Breast epithelium (tissue), 4 donors: ENCODE results near the gene GLE1. TPM values are rescaled to one million over a fixed set of nuclear protein-coding genes. Genes with fewer than 3 reads are reported as not detected.

Experiments
- DNase-seq, 2 donors: peaks; one replicate each; pipeline ENCODE4 v3.0.0-alpha.2; 2019; ENCODE audit warnings: low spot score in 2 of 2
- H3K27ac ChIP-seq, 2 donors: fragments of 200-600 bp; sonication (generic) in 1 of 2; one replicate each; pipeline ENCODE4 v1.5.1; 2016 to 2019; ENCODE audit warnings: mild to moderate bottlenecking in 1 of 2
- H3K27me3 ChIP-seq, 2 donors: fragments of 200-600 bp; sonication (generic) in 1 of 2; one replicate each; pipeline versions ENCODE4 v1.5.1 to v1.6.0; 2017 to 2019; ENCODE audit warnings: control low read depth in 1 of 2, mild to moderate bottlenecking in 1 of 2
- H3K36me3 ChIP-seq: fragments of 200-600 bp; one replicate; pipeline ENCODE4 v1.5.1; 2019
- H3K4me1 ChIP-seq, 2 donors: fragments of 200-600 bp; sonication (generic); one replicate each; pipeline ENCODE4 v1.5.1; 2016 to 2019; ENCODE audit warnings: control low read depth in 1 of 2
- H3K4me3 ChIP-seq, 3 donors: fragments of 200-600 bp; sonication (generic); 1 replicate in 2 of 3; 2 replicates in 1 of 3; pipeline ENCODE4 v1.5.1; 2016 to 2019; ENCODE audit warnings: mild to moderate bottlenecking in 3 of 3, moderate library complexity in 2 of 3
- H3K9me3 ChIP-seq, 2 donors: fragments of 200-600 bp; sonication (generic) in 1 of 2; one replicate each; pipeline ENCODE4 v1.5.1; 2016 to 2019; ENCODE audit warnings: control low read depth in 1 of 2
- POLR2A ChIP-seq: fragments of 450-650 bp; IDR thresholded peaks from one replicate; pipeline ENCODE4 v1.6.1; 2016; ENCODE audit warnings: antibody characterized with exemption, mild to moderate bottlenecking, moderate library complexity
- POLR2AphosphoS5 ChIP-seq, 3 donors: sonication (generic); formaldehyde crosslinking; IDR thresholded peaks; one replicate each; pipeline ENCODE4 v1.6.1; 2017; ENCODE audit warnings: antibody characterized with exemption in 3 of 3
- intact Hi-C: fragments of 100-400 bp; cut with DNase I; formaldehyde crosslinking; loops from one replicate; pipeline ENCODE4 v1.15.1; 2023; ENCODE audit warnings: low total_unique reads
- total RNA-seq, 3 donors: library from RNA; depleted of rRNA; stranded (reverse); fragments of >200 nt; gene quantifications; one replicate each; pipeline ENCODE4 v1.1.0, GENCODE V29; 2016
- TF ChIP-seq, protein P1 (sequence below), 3 donors: fragments of 450-650 bp; IDR thresholded peaks; one replicate each; pipeline ENCODE4 v1.5.1; 2016 to 2017; ENCODE audit warnings: antibody characterized with exemption in 3 of 3, mild to moderate bottlenecking in 3 of 3, moderate library complexity in 3 of 3

The GLE1 gene
- total RNA-seq, 3 donors from 2014 or later: 22.9 to 31.9 (median 26.7) TPM

GRCh38 chr9:128540634-128541360 is 36.3 kb downstream of the GLE1 start:
- no peaks in the 10 kb centered on the region for H3K27me3 ChIP-seq
- H3K4me3 ChIP-seq: no peak overlapping the region
- H3K4me1 ChIP-seq: no peaks in the 10 kb centered on the region
- no peak for DNase-seq
- TF ChIP-seq, protein P1, sequence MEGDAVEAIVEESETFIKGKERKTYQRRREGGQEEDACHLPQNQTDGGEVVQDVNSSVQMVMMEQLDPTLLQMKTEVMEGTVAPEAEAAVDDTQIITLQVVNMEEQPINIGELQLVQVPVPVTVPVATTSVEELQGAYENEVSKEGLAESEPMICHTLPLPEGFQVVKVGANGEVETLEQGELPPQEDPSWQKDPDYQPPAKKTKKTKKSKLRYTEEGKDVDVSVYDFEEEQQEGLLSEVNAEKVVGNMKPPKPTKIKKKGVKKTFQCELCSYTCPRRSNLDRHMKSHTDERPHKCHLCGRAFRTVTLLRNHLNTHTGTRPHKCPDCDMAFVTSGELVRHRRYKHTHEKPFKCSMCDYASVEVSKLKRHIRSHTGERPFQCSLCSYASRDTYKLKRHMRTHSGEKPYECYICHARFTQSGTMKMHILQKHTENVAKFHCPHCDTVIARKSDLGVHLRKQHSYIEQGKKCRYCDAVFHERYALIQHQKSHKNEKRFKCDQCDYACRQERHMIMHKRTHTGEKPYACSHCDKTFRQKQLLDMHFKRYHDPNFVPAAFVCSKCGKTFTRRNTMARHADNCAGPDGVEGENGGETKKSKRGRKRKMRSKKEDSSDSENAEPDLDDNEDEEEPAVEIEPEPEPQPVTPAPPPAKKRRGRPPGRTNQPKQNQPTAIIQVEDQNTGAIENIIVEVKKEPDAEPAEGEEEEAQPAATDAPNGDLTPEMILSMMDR (IDR thresholded peaks at IDR 0.05): no peak
- TF ChIP-seq POLR2AphosphoS5 (IDR thresholded peaks at IDR 0.05) (no peak), POLR2A (no peak)
- H3K27ac ChIP-seq: no peak overlapping the region
- peaks cover 11% of the 10 kb centered on the region for H3K36me3 ChIP-seq
- H3K9me3 ChIP-seq: no peaks in the 10 kb centered on the region
- intact Hi-C loops: no loop called here

- TF ChIP-seq POLR2A (no peak), POLR2AphosphoS5 (IDR thresholded peaks at IDR 0.05) (no peak)
- TF ChIP-seq, protein P1 (IDR thresholded peaks at IDR 0.05): no peak
- H3K27me3 ChIP-seq: no peaks in the 10 kb centered on the region
- H3K4me1 ChIP-seq: no peaks in the 10 kb centered on the region
- DNase-seq: no peak
- H3K27ac ChIP-seq: no peak overlapping the region
- H3K4me3 ChIP-seq: no peak overlapping the region
- H3K9me3 ChIP-seq: no peaks in the 10 kb centered on the region
- intact Hi-C loops: no loop called here
- peaks cover 6% of the 10 kb centered on the region for H3K36me3 ChIP-seq
Observed at GRCh38 chr9:128546504-128546903, 42.0 kb downstream of the GLE1 start.

DNA sequence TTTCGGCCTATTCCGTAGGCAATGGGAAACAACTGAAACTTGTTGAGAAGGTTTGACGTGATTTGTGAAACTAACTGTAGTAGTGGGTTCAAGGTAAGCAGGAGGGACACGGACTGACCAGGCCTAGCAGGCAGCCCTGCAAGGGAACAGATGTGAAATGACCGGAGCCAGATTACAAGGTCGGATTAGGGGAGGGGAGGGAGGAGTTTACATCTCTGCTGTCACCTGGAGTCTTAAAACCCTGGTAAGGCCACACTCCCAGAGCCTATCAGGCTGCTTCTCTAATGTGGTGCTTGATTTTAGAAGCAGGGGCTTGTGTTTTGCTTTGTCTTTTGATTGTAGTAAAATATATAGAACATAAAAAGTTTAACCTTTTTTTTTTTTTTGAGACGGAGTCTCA is 44.4 kb downstream of the GLE1 start:
- TF ChIP-seq POLR2A (no peak), POLR2AphosphoS5 (IDR thresholded peaks at IDR 0.05) (no peak)
- TF ChIP-seq, protein P1 (IDR thresholded peaks at IDR 0.05): no peak
- H3K36me3 ChIP-seq: no peaks in the 10 kb centered on the region
- H3K4me1 ChIP-seq: peaks cover 3 to 4% of the 10 kb centered on the region in 2 donors
- H3K9me3 ChIP-seq: no peaks in the 10 kb centered on the region
- no peak overlapping the region for H3K4me3 ChIP-seq
- intact Hi-C loops: no loop called here
- H3K27ac ChIP-seq: no peak overlapping the region
- no peaks in the 10 kb centered on the region for H3K27me3 ChIP-seq
- no peak for DNase-seq

DNA sequence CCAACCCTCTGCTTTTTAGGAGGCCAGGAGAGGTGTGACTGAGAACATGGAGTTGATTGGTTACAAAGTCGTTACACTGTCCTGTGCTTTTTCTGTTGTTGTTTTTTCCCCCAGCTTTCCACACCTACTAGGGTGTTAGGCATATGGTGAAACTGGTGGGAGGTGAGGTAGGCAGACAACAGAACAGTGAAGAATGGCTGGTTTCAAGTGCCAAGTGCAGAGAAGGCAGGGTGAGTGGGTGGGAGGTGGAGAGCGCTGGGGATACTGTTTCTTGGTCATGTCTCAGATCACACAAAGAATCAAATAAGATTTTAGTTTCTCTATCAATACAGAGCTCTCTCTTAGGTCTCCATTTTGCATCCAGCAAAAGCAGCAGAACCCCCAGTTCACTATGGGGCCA is 45.7 kb downstream of the GLE1 start:
- no peak overlapping the region for H3K4me3 ChIP-seq
- no peaks in the 10 kb centered on the region for H3K27me3 ChIP-seq
- H3K27ac ChIP-seq: peak overlapping the region; percentile 90 to 98

More for the DNA sequence above, 45.7 kb downstream of the GLE1 start:
- Histone ChIP-seq H3K4me1 (peaks cover 11 to 16% of the 10 kb centered on the region in 2 donors), H3K9me3 (no peaks in the 10 kb centered on the region), H3K36me3 (no peaks in the 10 kb centered on the region)
- DNase-seq: no peak
- no peak for TF ChIP-seq POLR2AphosphoS5 (IDR thresholded peaks at IDR 0.05)
- TF ChIP-seq, protein P1 (IDR thresholded peaks at IDR 0.05): no peak
- TF ChIP-seq POLR2A: no peak
- intact Hi-C loops: no loop called here
